Muscle layer of colon (tissue), 2 donors: Measurements from ENCODE around the gene GABRB1.

ENCODE experiments used
- H3K27ac ChIP-seq: one replicate; pipeline ENCODE4 v1.7.0; 2013; ENCODE audit warnings: low read depth, mild to moderate bottlenecking, low read length, moderate library complexity
- H3K27me3 ChIP-seq, 2 donors: one replicate each; pipeline ENCODE4 v1.7.0; 2013; ENCODE audit warnings: low read length in 2 of 2, mild to moderate bottlenecking in 2 of 2; ENCODE audit not compliant: insufficient read depth in 2 of 2, control insufficient read depth in 1 of 2
- H3K36me3 ChIP-seq: one replicate; pipeline ENCODE4 v1.7.0; 2013; ENCODE audit warnings: mild to moderate bottlenecking, low read length; ENCODE audit not compliant: insufficient read depth
- H3K4me1 ChIP-seq: one replicate; pipeline ENCODE4 v1.7.0; 2013; ENCODE audit warnings: mild to moderate bottlenecking, low read length; ENCODE audit not compliant: insufficient read depth
- H3K4me3 ChIP-seq, 2 donors: one replicate each; pipeline ENCODE4 v1.7.0; 2013; ENCODE audit warnings: low read length in 2 of 2, low read depth in 1 of 2, mild to moderate bottlenecking in 1 of 2, moderate library complexity in 1 of 2
- H3K9ac ChIP-seq: one replicate; pipeline ENCODE4 v1.7.0; 2013; ENCODE audit warnings: low read length
- H3K9me3 ChIP-seq: one replicate; pipeline ENCODE4 v1.7.0; 2013; ENCODE audit warnings: mild to moderate bottlenecking, low read length
- donor health status: abdominal sarcoma.
- donor health status: Adenocarcinoma of cecum.

GABRB1 gene

GRCh38 chr4:47185761-47186160 is 154.4 kb downstream of the GABRB1 start:
- no peak overlapping the region for H3K9ac ChIP-seq
- H3K4me1 ChIP-seq, result no peaks in the 10 kb centered on the region
- H3K27ac ChIP-seq, result no peak overlapping the region
- no peaks in the 10 kb centered on the region for H3K9me3 ChIP-seq
- no peak overlapping the region for H3K4me3 ChIP-seq
- no peaks in the 10 kb centered on the region for H3K27me3 ChIP-seq
- no peaks in the 10 kb centered on the region for H3K36me3 ChIP-seq

- no peak overlapping the region for H3K27ac ChIP-seq
- H3K4me3 ChIP-seq, result no peak overlapping the region
- H3K9ac ChIP-seq, result no peak overlapping the region
- no peaks in the 10 kb centered on the region for H3K27me3 ChIP-seq
- no peaks in the 10 kb centered on the region for H3K4me1 ChIP-seq
- no peaks in the 10 kb centered on the region for H3K9me3 ChIP-seq
- H3K36me3 ChIP-seq, result no peaks in the 10 kb centered on the region
These were observed 156.2 kb downstream of the GABRB1 start for GRCh38 chr4:47187608-47188007.

DNA sequence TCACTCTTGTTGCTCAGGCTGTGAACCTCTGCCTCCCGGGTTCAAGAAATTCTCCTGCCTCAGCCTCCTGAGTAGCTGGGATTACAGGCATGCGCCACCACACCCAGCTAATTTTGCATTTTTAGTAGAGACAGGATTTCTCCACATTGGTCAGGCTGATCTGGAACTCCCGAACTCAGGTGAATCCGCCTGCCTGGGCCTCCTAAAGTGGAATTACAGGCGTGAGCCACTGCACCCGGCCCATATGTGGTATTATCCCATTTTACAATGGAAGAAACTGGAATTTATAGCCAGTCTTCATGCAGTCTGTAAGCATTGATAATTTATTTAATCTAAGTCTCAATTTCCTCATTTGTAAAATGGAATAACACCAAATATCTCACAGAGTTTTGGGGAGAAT is 161.8 kb downstream of the GABRB1 start:
- H3K4me3 ChIP-seq, result no peak overlapping the region
- no peaks in the 10 kb centered on the region for H3K4me1 ChIP-seq
- no peaks in the 10 kb centered on the region for H3K27me3 ChIP-seq
- H3K9ac ChIP-seq, result no peak overlapping the region
- no peaks in the 10 kb centered on the region for H3K9me3 ChIP-seq
- no peaks in the 10 kb centered on the region for H3K36me3 ChIP-seq
- no peak overlapping the region for H3K27ac ChIP-seq

DNA sequence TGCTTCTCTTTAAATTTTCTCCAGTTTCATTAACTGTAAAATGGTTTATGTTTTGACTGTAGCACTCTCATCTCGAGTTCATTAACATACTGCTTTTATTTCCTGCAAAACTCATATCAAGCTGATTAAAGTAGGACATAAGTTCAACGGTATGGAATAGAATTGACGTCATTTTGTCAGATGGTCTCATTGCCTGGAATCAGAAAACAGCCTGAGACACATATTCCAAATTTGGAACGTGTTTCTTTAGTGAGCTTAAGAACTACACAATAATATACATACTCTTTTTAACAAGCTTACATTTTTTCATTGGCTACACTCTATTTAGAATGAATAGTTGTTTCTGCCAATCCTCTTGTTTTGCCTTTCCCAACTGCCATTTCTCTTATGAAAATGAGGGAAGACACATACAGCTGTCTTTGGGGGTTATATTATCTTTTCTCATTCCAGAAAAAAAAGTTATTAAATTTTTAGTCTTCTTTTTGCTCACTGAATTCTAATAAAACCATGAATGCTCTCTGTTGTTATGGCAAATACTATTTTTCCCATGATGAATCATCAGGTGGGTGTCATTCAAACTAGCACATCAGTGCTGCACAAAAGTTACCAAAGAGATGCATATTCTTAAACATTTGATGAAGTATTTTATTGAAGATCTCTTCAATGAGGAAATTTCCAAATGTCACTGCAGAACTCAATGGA is 162.8 kb downstream of the GABRB1 start:
- no peak overlapping the region for H3K4me3 ChIP-seq
- H3K27ac ChIP-seq, result no peak overlapping the region
- H3K36me3 ChIP-seq, result no peaks in the 10 kb centered on the region
- no peaks in the 10 kb centered on the region for H3K9me3 ChIP-seq
- H3K4me1 ChIP-seq, result no peaks in the 10 kb centered on the region
- H3K9ac ChIP-seq, result no peak overlapping the region
- no peaks in the 10 kb centered on the region for H3K27me3 ChIP-seq

DNA sequence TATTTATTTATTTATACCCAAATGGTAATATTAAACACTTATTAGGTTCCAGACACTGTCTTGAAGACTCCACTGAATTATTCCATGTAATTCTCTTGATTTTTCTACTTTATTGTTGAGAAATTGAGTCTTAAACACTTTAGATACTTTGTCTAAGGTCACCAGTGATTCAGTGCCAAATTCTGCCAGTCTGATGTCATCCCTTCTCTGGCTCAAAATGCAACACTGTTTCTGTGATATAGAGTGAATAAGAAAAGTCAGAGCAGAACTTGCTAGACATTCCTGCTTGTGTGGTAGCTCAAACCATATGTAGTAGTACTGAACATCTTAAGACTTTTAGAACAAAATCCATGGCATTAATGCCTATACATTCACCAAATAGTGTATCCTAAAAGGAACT is 164.3 kb downstream of the GABRB1 start:
- Histone ChIP-seq H3K9ac (no peak overlapping the region), H3K27me3 (no peaks in the 10 kb centered on the region), H3K36me3 (no peaks in the 10 kb centered on the region), H3K4me1 (no peaks in the 10 kb centered on the region), H3K9me3 (no peaks in the 10 kb centered on the region), H3K27ac (no peak overlapping the region), H3K4me3 (no peak overlapping the region)

DNA sequence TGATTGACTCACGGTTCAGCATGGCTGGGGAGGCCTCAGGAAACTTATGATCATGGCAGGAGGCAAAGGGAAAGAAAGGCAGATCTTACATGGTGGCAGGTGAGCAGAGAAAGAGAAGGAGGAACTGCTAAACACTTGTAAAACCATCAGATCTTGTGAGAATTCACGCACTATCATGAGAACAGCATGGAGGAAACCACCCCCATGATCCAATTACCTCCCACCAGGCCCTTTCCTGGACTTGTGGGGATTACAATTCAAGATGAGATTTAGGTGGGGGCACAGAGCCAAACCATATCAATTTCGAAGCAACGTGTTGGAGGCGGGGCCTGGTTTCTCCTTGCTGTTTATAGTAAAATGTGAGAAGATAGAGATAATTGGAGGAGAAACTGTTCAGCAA is 167.4 kb downstream of the GABRB1 start:
- Histone ChIP-seq H3K27ac (no peak overlapping the region), H3K36me3 (no peaks in the 10 kb centered on the region), H3K9me3 (no peaks in the 10 kb centered on the region), H3K27me3 (no peaks in the 10 kb centered on the region), H3K4me1 (no peaks in the 10 kb centered on the region), H3K9ac (no peak overlapping the region), H3K4me3 (no peak overlapping the region)

DNA sequence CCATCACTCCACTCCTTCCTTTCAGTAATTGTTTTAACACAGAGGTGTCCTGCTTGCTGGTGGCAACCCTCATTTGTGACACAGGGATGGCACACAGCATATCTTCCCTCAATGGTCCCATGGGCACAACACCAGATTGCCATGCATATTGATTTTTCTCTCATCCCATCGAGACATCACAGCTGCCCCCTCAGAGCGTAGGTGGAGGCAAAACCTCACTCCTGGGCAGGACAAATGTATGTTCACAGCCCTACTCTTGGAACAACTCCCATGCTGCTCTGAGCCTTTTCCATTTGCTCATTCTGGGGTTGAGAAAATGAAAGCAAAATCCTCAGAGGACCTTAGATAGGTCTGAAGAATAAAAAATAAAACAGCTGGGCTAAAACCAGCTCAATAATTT is 172.2 kb downstream of the GABRB1 start:
- Histone ChIP-seq H3K27ac (no peak overlapping the region), H3K4me3 (no peak overlapping the region), H3K9me3 (no peaks in the 10 kb centered on the region), H3K9ac (no peak overlapping the region), H3K36me3 (no peaks in the 10 kb centered on the region), H3K4me1 (no peaks in the 10 kb centered on the region), H3K27me3 (no peaks in the 10 kb centered on the region)

- Histone ChIP-seq H3K36me3 (no peaks in the 10 kb centered on the region), H3K4me3 (no peak overlapping the region), H3K9ac (no peak overlapping the region), H3K27me3 (no peaks in the 10 kb centered on the region), H3K4me1 (no peaks in the 10 kb centered on the region), H3K27ac (no peak overlapping the region), H3K9me3 (no peaks in the 10 kb centered on the region)
These were observed 176.2 kb downstream of the GABRB1 start for GRCh38 chr4:47207555-47207954.

DNA sequence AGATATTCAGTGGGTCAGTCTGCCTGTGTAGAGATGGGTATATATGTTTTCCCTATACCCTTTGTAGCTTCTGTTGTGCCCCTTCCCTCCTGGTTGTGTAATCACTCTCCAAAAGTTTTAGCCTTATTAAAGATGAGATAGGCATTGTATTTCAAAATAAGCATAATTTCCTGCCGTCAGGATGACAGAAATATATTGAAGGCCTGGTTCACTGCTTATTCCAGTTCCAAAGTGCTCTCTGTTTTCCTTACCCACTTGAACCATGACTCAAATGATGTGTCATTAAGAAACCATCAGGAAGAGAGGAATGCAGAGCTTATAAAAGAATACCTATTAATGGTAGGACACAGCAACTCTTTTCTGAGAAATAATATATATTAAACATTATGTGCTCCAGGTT is 178.5 kb downstream of the GABRB1 start:
- Histone ChIP-seq H3K4me1 (no peaks in the 10 kb centered on the region), H3K4me3 (no peak overlapping the region), H3K9ac (no peak overlapping the region)

GRCh38 chr4:47210828-47211227 is 179.5 kb downstream of the GABRB1 start:
- no peaks in the 10 kb centered on the region for H3K27me3 ChIP-seq
- H3K9me3 ChIP-seq, result no peaks in the 10 kb centered on the region
- H3K36me3 ChIP-seq, result no peaks in the 10 kb centered on the region
- no peak overlapping the region for H3K27ac ChIP-seq
- H3K9ac ChIP-seq, result no peak overlapping the region
- no peak overlapping the region for H3K4me3 ChIP-seq
- H3K4me1 ChIP-seq, result no peaks in the 10 kb centered on the region

More for the DNA sequence above, 178.5 kb downstream of the GABRB1 start:
- Histone ChIP-seq H3K27ac (no peak overlapping the region), H3K36me3 (no peaks in the 10 kb centered on the region), H3K27me3 (no peaks in the 10 kb centered on the region), H3K9me3 (no peaks in the 10 kb centered on the region)

- H3K4me1 ChIP-seq, result no peaks in the 10 kb centered on the region
- H3K27ac ChIP-seq, result no peak overlapping the region
- H3K9me3 ChIP-seq, result no peaks in the 10 kb centered on the region
- no peaks in the 10 kb centered on the region for H3K36me3 ChIP-seq
- no peaks in the 10 kb centered on the region for H3K27me3 ChIP-seq
- no peak overlapping the region for H3K4me3 ChIP-seq
- H3K9ac ChIP-seq, result no peak overlapping the region
These were observed 181.7 kb downstream of the GABRB1 start for GRCh38 chr4:47213106-47213505.

GRCh38 chr4:47213539-47213938 is 182.2 kb downstream of the GABRB1 start:
- Histone ChIP-seq H3K4me3 (no peak overlapping the region), H3K27ac (no peak overlapping the region)

More at GRCh38 chr4:47213539-47213938, 182.2 kb downstream of the GABRB1 start:
- Histone ChIP-seq H3K36me3 (no peaks in the 10 kb centered on the region), H3K9me3 (no peaks in the 10 kb centered on the region), H3K27me3 (no peaks in the 10 kb centered on the region), H3K9ac (no peak overlapping the region), H3K4me1 (no peaks in the 10 kb centered on the region)
